Measurements from ENCODE around the gene CUEDC1. TPM values are rescaled to one million over a fixed set of nuclear protein-coding genes. Genes with fewer than 3 reads are reported as not detected.

The CUEDC1 gene, protein sequence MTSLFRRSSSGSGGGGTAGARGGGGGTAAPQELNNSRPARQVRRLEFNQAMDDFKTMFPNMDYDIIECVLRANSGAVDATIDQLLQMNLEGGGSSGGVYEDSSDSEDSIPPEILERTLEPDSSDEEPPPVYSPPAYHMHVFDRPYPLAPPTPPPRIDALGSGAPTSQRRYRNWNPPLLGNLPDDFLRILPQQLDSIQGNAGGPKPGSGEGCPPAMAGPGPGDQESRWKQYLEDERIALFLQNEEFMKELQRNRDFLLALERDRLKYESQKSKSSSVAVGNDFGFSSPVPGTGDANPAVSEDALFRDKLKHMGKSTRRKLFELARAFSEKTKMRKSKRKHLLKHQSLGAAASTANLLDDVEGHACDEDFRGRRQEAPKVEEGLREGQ
- total RNA-seq, result 10 to 100 TPM; 13.0 to 18.0 (median 14.5) TPM

DNA sequence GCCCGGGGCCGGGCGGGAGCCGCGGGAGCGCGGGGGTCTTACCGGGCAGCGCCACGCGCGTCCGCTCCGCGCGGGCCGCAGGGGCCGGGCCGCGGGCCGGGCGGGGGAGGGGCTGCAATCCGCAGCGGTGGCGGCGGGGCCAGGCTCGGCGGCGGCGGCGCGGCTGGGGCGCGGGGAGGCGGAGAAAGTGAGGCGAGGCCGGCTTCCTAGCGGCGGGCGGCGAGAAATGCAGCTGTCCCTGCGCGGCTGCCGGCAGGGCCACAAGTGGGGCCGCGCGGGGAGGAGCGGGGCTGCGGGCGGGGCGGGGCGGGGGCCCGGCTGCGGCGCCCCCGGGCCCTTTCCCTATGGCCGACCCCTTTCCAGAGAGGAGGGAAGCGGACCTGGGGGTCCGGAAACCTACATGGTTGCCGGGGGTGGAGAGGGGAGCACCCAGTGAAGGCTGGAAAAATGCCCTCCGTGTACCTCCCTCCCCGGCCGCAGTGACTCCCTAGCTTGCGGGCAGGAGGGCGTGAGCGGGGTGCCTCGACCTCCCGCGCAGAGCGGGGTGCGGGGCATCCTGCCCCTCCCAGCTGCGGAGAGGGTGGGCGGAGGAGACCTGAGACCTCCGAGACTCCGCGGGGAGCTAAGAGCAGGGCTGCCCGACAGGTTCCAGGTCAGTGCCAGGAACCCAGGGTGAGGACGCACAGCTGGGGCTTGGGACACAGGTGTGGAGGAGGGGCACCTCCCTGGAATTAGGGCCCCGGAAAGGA lies at the start of gene CUEDC1:
TSS of gene CUEDC1 (minus strand) at position 230 of the 749 bp plus-strand sequence. CDS start 69,848 bp downstream, outside the sequence.
- H3K36me3 ChIP-seq, result no peaks in the 10 kb centered on the region
- intact Hi-C loops (cut with DNase I; ENCODE audit: low total_unique reads), result no loop called here
- peak within 1 kb of the TSS; percentile 92 to 98 for H3K27ac ChIP-seq
- no peaks in the 10 kb centered on the region for H3K27me3 ChIP-seq
- H3K9me3 ChIP-seq, result no peaks in the 10 kb centered on the region
- peak; percentile 55 to 80 for DNase-seq (ENCODE audit: low spot score in 2 of 2)
- H3K4me1 ChIP-seq, result no peaks in the 10 kb centered on the region
- TF ChIP-seq, protein P1, sequence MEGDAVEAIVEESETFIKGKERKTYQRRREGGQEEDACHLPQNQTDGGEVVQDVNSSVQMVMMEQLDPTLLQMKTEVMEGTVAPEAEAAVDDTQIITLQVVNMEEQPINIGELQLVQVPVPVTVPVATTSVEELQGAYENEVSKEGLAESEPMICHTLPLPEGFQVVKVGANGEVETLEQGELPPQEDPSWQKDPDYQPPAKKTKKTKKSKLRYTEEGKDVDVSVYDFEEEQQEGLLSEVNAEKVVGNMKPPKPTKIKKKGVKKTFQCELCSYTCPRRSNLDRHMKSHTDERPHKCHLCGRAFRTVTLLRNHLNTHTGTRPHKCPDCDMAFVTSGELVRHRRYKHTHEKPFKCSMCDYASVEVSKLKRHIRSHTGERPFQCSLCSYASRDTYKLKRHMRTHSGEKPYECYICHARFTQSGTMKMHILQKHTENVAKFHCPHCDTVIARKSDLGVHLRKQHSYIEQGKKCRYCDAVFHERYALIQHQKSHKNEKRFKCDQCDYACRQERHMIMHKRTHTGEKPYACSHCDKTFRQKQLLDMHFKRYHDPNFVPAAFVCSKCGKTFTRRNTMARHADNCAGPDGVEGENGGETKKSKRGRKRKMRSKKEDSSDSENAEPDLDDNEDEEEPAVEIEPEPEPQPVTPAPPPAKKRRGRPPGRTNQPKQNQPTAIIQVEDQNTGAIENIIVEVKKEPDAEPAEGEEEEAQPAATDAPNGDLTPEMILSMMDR (IDR thresholded peaks at IDR 0.05), result peak in 1 of 3 donors; percentile 37
- TF ChIP-seq POLR2A (IDR thresholded peaks at IDR 0.05) (no peak), POLR2AphosphoS5 (IDR thresholded peaks at IDR 0.05) (peak in 1 of 3 donors; percentile 22)
- H3K4me3 ChIP-seq, result peak within 1 kb of the TSS; percentile 82 to 97 (median 86)

DNA sequence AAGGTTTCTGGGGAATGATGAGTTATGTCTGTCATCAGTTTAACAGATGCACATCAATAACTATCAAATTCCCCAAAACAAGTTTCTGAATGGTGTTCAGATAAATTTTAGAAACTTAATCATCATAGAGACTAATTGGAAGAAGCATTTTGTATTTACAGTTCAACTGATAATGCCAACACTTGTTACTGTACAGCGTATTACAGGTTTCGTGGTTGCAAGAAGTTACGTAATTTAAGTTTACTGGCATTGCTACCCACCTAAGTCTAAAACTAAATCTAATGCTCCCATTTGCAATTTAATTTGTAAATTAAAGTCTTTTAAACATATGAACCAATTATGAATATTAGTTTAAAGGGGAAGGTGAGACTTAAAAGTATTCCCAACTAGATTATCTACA lies 48.8 kb upstream of the CUEDC1 start:
- TF ChIP-seq POLR2A (IDR thresholded peaks at IDR 0.05) (no peak), POLR2AphosphoS5 (IDR thresholded peaks at IDR 0.05) (no peak)
- TF ChIP-seq, protein P1 (IDR thresholded peaks at IDR 0.05), result no peak
- intact Hi-C loops (cut with DNase I; ENCODE audit: low total_unique reads), result no loop called here
- no peaks in the 10 kb centered on the region for H3K9me3 ChIP-seq
- no peak overlapping the region for H3K4me3 ChIP-seq
- H3K27me3 ChIP-seq, result no peaks in the 10 kb centered on the region
- no peak overlapping the region for H3K27ac ChIP-seq
- DNase-seq (ENCODE audit: low spot score in 2 of 2), result no peak
- peaks cover 7 to 9% of the 10 kb centered on the region in 2 donors for H3K4me1 ChIP-seq
- H3K36me3 ChIP-seq, result no peaks in the 10 kb centered on the region

- H3K9me3 ChIP-seq, result no peaks in the 10 kb centered on the region
- no peak for DNase-seq (ENCODE audit: low spot score in 2 of 2)
- H3K4me3 ChIP-seq, result no peak overlapping the region
- H3K36me3 ChIP-seq, result no peaks in the 10 kb centered on the region
- no peak for TF ChIP-seq POLR2AphosphoS5 (IDR thresholded peaks at IDR 0.05)
- TF ChIP-seq, protein P1 (IDR thresholded peaks at IDR 0.05), result no peak
- TF ChIP-seq POLR2A (IDR thresholded peaks at IDR 0.05), result no peak
- no peaks in the 10 kb centered on the region for H3K27me3 ChIP-seq
- H3K27ac ChIP-seq, result no peak overlapping the region
- intact Hi-C loops (cut with DNase I; ENCODE audit: low total_unique reads), result no loop called here
- H3K4me1 ChIP-seq, result peaks cover 7 to 9% of the 10 kb centered on the region in 2 donors
Measured at GRCh38 chr17:58002973-58003372, 47.8 kb upstream of the CUEDC1 start.

- Histone ChIP-seq H3K9me3 (no peaks in the 10 kb centered on the region), H3K27ac (no peak overlapping the region), H3K4me3 (no peak overlapping the region), H3K4me1 (peaks cover 7 to 9% of the 10 kb centered on the region in 2 donors), H3K36me3 (no peaks in the 10 kb centered on the region), H3K27me3 (no peaks in the 10 kb centered on the region)
- intact Hi-C loops (cut with DNase I; ENCODE audit: low total_unique reads), result no loop called here
- DNase-seq (ENCODE audit: low spot score in 2 of 2), result no peak
- TF ChIP-seq POLR2A (IDR thresholded peaks at IDR 0.05) (no peak), POLR2AphosphoS5 (IDR thresholded peaks at IDR 0.05) (no peak)
- TF ChIP-seq, protein P1 (IDR thresholded peaks at IDR 0.05), result no peak
Measured at GRCh38 chr17:58002154-58002948, 47.1 kb upstream of the CUEDC1 start.
